CD14-positive monocyte (primary cell): ENCODE results near the gene MYL2. TPM values are rescaled to one million over a fixed set of nuclear protein-coding genes. Genes with fewer than 3 reads are reported as not detected.

Experiments used
- DNase-seq, 3 donors: peaks; one replicate each; pipeline ENCODE4 v3.0.0-alpha.2; 2011 to 2022
- H2AFZ ChIP-seq: 2 replicates; pipeline ENCODE4 v1.6.0; 2012; ENCODE audit warnings: mild to moderate bottlenecking, low read depth, low read length, inconsistent platforms; ENCODE audit not compliant: insufficient read depth, poor library complexity, severe bottlenecking
- H3K27ac ChIP-seq, 2 donors: 1 replicate in 1 of 2; 2 replicates in 1 of 2; pipeline ENCODE4 v1.5.1; 2012 to 2013; ENCODE audit warnings: low read length in 2 of 2, control low read depth in 1 of 2, inconsistent platforms in 1 of 2, low read depth in 1 of 2, mild to moderate bottlenecking in 1 of 2
- H3K27me3 ChIP-seq, 2 donors: one replicate each; pipeline versions ENCODE4 v1.6.0 to v1.6.1; 2011 to 2013; ENCODE audit warnings: low read length in 2 of 2; ENCODE audit not compliant: control insufficient read depth in 2 of 2, insufficient read depth in 2 of 2
- H3K36me3 ChIP-seq, 2 donors: replicated peaks in 1 of 2; 1 replicate in 1 of 2; 2 replicates in 1 of 2; pipeline versions ENCODE4 v1.5.1 to v1.6.1; 2012 to 2013; ENCODE audit warnings: low read length in 2 of 2, control low read depth in 1 of 2, inconsistent platforms in 1 of 2, mild to moderate bottlenecking in 1 of 2; ENCODE audit not compliant: insufficient read depth in 2 of 2, control insufficient read depth in 1 of 2
- H3K4me1 ChIP-seq, 2 donors: 1 replicate in 1 of 2; 2 replicates in 1 of 2; pipeline versions ENCODE4 v1.5.1 to v1.6.1; 2012 to 2013; ENCODE audit warnings: low read length in 2 of 2, control low read depth in 1 of 2, inconsistent platforms in 1 of 2, mild to moderate bottlenecking in 1 of 2, moderate library complexity in 1 of 2; ENCODE audit not compliant: insufficient read depth in 2 of 2, control insufficient read depth in 1 of 2
- H3K4me2 ChIP-seq: replicated peaks from 2 replicates; pipeline ENCODE3; 2012; ENCODE audit warnings: low read length, moderate library complexity, mild to moderate bottlenecking; ENCODE audit not compliant: poor library complexity, severe bottlenecking; ENCODE audit errors: extremely low read depth
- H3K4me3 ChIP-seq, 3 experiments: fragments of 200-600 bp in 1 of 3; sonication (generic) in 1 of 3; replicated peaks in 1 of 3; 1 replicate in 2 of 3; 2 replicates in 1 of 3; pipeline ENCODE4 v1.5.1; 2011 to 2013; ENCODE audit warnings: low read length in 3 of 3, mild to moderate bottlenecking in 3 of 3, control low read depth in 2 of 3, low read depth in 2 of 3, inconsistent platforms in 1 of 3, moderate library complexity in 1 of 3
- H3K79me2 ChIP-seq: 2 replicates; pipeline ENCODE4 v1.6.0; 2012; ENCODE audit warnings: mild to moderate bottlenecking, control low read depth, inconsistent platforms, low read length, moderate library complexity; ENCODE audit not compliant: insufficient read depth
- H3K9ac ChIP-seq: 2 replicates; pipeline ENCODE4 v1.6.0; 2017; ENCODE audit warnings: low read length, mild to moderate bottlenecking; ENCODE audit not compliant: insufficient read depth, poor library complexity, severe bottlenecking
- H3K9me3 ChIP-seq, 2 donors: replicated peaks in 1 of 2; 1 replicate in 1 of 2; 2 replicates in 1 of 2; pipeline versions ENCODE4 v1.5.1 to v1.6.1; 2012 to 2013; ENCODE audit warnings: low read length in 2 of 2, control low read depth in 1 of 2; ENCODE audit not compliant: control insufficient read depth in 1 of 2, insufficient read depth in 1 of 2
- H4K20me1 ChIP-seq: 2 replicates; pipeline ENCODE4 v1.6.0; 2012; ENCODE audit warnings: mild to moderate bottlenecking, low read length, control low read depth, moderate library complexity; ENCODE audit not compliant: insufficient read depth
- H3K27ac Mint-ChIP-seq, 7 donors: one replicate each; pipeline ENCODE4 v1.8.0; 2020; ENCODE audit warnings: mild to moderate bottlenecking in 7 of 7, mixed read lengths in 7 of 7, moderate library complexity in 6 of 7, inconsistent platforms in 2 of 7
- H3K27me3 Mint-ChIP-seq, 3 donors: one replicate each; pipeline ENCODE4 v1.8.0; 2021 to 2022; ENCODE audit warnings: low read depth in 3 of 3, mild to moderate bottlenecking in 3 of 3, mixed read lengths in 3 of 3, moderate library complexity in 3 of 3, inconsistent platforms in 1 of 3
- H3K36me3 Mint-ChIP-seq, 2 donors: one replicate each; pipeline ENCODE4 v1.8.0; 2020; ENCODE audit warnings: mixed read lengths in 2 of 2, inconsistent platforms in 1 of 2, mild to moderate bottlenecking in 1 of 2
- H3K4me1 Mint-ChIP-seq: one replicate; pipeline ENCODE4 v1.8.0; 2020; ENCODE audit warnings: mild to moderate bottlenecking, mixed read lengths
- H3K4me3 Mint-ChIP-seq, 2 donors: one replicate each; pipeline ENCODE4 v1.8.0; 2020; ENCODE audit warnings: mild to moderate bottlenecking in 2 of 2, mixed read lengths in 2 of 2, moderate library complexity in 1 of 2
- H3K9me3 Mint-ChIP-seq, 7 donors: one replicate each; pipeline ENCODE4 v1.8.0; 2020 to 2022; ENCODE audit warnings: mixed read lengths in 7 of 7, mild to moderate bottlenecking in 6 of 7, moderate library complexity in 6 of 7, inconsistent platforms in 2 of 7
- CTCF ChIP-seq: fragments of 200-600 bp; IDR thresholded peaks from one replicate; pipeline ENCODE4 v1.8.0; 2022; ENCODE audit warnings: antibody characterized with exemption, mild to moderate bottlenecking
- WGBS: methylation state at CpG from one replicate; pipeline ENCODE4 v1.1.5; 2013; ENCODE audit warnings: missing lambda C conversion rate; ENCODE audit not compliant: insufficient coverage; 5-methylcytosine and 5-hydroxymethylcytosine counted together
- intact Hi-C, 2 donors: fragments of 100-400 bp; cut with micrococcal nuclease; formaldehyde crosslinking; loops; one replicate each; pipeline versions ENCODE4 v1.15.0 to v1.15.1; 2023
- polyA plus RNA-seq, 3 donors: library from polyadenylated mRNA; depleted of rRNA in 1 of 3; unstranded in 2 of 3; stranded (reverse) in 1 of 3; fragments of 300-500 nt in 2 of 3; fragments of >200 nt in 1 of 3; fragmentation: Illumina TruSeq in 2 of 3; gene quantifications; 1 replicate in 2 of 3; 2 replicates in 1 of 3; pipeline ENCODE4 v1.2.3, GENCODE V29; 2012 to 2021

MYL2 gene
- polyA plus RNA-seq, 3 donors: not detected

GRCh38 chr12:110965574-110965973 lies 45.2 kb upstream of the MYL2 start:
- Histone ChIP-seq H3K4me3 (no peak overlapping the region), H3K4me1 (no peaks in the 10 kb centered on the region), H3K79me2 (no peaks in the 10 kb centered on the region), H3K4me2 (no peak overlapping the region), H2AFZ (no peak overlapping the region), H3K36me3 (no peaks in the 10 kb centered on the region), H3K9ac (no peak overlapping the region), H3K27me3 (peaks cover 3% of the 10 kb centered on the region in 2 donors), H3K9me3 (peaks cover 0 to 2% of the 10 kb centered on the region in 2 donors), H3K27ac (no peak overlapping the region), H4K20me1 (no peaks in the 10 kb centered on the region)
- H3K27ac Mint-ChIP-seq: no peak overlapping the region
- DNase-seq: no peak
- H3K36me3 Mint-ChIP-seq: no peaks in the 10 kb centered on the region
- peaks cover 0 to 8% (median 0%) of the 10 kb centered on the region in 7 donors for H3K9me3 Mint-ChIP-seq
- no peaks in the 10 kb centered on the region for H3K4me1 Mint-ChIP-seq
- peaks cover 0 to 12% (median 7%) of the 10 kb centered on the region in 3 donors for H3K27me3 Mint-ChIP-seq
- intact Hi-C loops: no loop called here
- WGBS: 72% methylated on average over 3 of the region's 12 CpGs
- no peak for TF ChIP-seq CTCF
- no peak overlapping the region for H3K4me3 Mint-ChIP-seq

- peaks cover 3% of the 10 kb centered on the region in 2 donors for H3K27me3 ChIP-seq
- no peak overlapping the region for H2AFZ ChIP-seq
- Mint-ChIP-seq H3K9me3 (peaks cover 0 to 14% (median 4%) of the 10 kb centered on the region in 7 donors), H3K36me3 (no peaks in the 10 kb centered on the region), H3K27me3 (peaks cover 10 to 20% (median 14%) of the 10 kb centered on the region in 3 donors), H3K4me1 (no peaks in the 10 kb centered on the region), H3K4me3 (no peak overlapping the region), H3K27ac (no peak overlapping the region)
- no peaks in the 10 kb centered on the region for H4K20me1 ChIP-seq
- no peaks in the 10 kb centered on the region for H3K4me1 ChIP-seq
- no peak for DNase-seq
- H3K4me3 ChIP-seq: no peak overlapping the region
- WGBS: no CpG with 5 or more reads among the region's 2 CpGs
- H3K79me2 ChIP-seq: no peaks in the 10 kb centered on the region
- intact Hi-C loops: no loop called here
- no peaks in the 10 kb centered on the region for H3K9me3 ChIP-seq
- no peak overlapping the region for H3K9ac ChIP-seq
- H3K36me3 ChIP-seq: no peaks in the 10 kb centered on the region
- no peak overlapping the region for H3K4me2 ChIP-seq
- no peak for TF ChIP-seq CTCF
- no peak overlapping the region for H3K27ac ChIP-seq
These were observed 40.4 kb upstream of the MYL2 start for GRCh38 chr12:110960795-110961194.
